ENCODE data around the gene WSB2. TPM values are rescaled to one million over a fixed set of nuclear protein-coding genes. Genes with fewer than 3 reads are reported as not detected.

The WSB2 gene
- total RNA-seq, 1 donor, result 119 TPM

DNA sequence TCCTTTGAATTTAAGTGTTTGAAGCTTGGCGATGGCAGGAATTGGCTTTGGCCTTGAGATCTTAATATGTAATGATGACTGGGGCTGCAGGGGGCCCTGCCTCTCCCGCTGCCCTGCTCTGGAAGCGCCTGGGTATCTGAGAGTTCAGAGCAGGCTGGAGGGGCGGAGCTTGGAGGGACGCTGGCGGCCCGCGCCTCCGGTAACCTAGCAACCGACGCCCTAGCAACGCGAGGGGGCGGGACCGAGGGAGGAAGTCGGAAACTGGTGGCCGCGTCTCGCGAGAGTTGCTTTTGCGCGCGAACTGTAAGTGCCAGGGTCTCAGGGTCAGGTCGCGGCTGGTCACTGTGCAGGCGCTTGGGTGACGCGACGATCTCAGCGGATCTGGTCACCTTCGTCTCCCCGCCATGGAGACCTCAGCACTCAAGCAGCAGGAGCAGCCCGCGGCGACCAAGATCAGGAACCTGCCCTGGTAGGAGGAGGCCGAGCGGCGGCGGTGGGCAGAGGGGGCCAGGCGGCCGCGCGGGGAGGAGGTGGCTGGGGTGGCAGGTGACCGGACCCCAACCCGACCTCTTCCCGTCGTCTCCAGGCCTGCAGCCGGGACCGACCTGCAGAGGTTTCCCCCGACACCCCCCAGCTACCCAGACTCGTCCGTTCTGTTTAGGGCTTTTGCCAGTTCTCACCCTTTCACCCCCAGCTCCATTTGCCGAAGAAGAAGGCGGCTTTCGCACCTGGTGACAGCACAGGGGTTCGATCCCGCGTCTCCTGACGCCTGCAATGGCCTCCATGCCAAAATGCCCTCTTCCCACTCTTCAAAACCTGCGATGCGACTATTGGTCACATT is 44.3 kb downstream of the WSB2 start, which contains the start of gene RFC5:
Gene RFC5, plus strand, starts transcription at position 280 of the 841 bp plus-strand sequence. Its CDS starts 125 bp downstream, at position 405.
- peak within 1 kb of the TSS; percentile 99 for H2AFZ ChIP-seq (ENCODE audit: low read length)
- H4K20me1 ChIP-seq (ENCODE audit: insufficient read depth, low read length), result no peaks in the 10 kb centered on the region
- no peaks in the 10 kb centered on the region for H3K27me3 ChIP-seq (ENCODE audit: insufficient read depth, low read length)
- DNase-seq (ENCODE audit: insufficient read length, low spot score, missing footprints), result peak; percentile 98
- peak within 1 kb of the TSS; percentile 97 for H3K4me3 ChIP-seq (ENCODE audit: insufficient read depth, low read length)
- H3K27ac ChIP-seq (ENCODE audit: low read depth, low read length), result peak within 1 kb of the TSS; percentile 78
- H3K9me3 ChIP-seq (ENCODE audit: low read depth, low read length), result no peaks in the 10 kb centered on the region
- peak within 1 kb of the TSS; percentile 98 for H3K4me2 ChIP-seq (ENCODE audit: insufficient read depth, low read length)
- H3K36me3 ChIP-seq (ENCODE audit: insufficient read depth, low read length), result peaks cover 17% of the 10 kb centered on the region
- peaks cover 12% of the 10 kb centered on the region for H3K4me1 ChIP-seq (ENCODE audit: insufficient read depth, low read length)
- TF ChIP-seq, protein P1, sequence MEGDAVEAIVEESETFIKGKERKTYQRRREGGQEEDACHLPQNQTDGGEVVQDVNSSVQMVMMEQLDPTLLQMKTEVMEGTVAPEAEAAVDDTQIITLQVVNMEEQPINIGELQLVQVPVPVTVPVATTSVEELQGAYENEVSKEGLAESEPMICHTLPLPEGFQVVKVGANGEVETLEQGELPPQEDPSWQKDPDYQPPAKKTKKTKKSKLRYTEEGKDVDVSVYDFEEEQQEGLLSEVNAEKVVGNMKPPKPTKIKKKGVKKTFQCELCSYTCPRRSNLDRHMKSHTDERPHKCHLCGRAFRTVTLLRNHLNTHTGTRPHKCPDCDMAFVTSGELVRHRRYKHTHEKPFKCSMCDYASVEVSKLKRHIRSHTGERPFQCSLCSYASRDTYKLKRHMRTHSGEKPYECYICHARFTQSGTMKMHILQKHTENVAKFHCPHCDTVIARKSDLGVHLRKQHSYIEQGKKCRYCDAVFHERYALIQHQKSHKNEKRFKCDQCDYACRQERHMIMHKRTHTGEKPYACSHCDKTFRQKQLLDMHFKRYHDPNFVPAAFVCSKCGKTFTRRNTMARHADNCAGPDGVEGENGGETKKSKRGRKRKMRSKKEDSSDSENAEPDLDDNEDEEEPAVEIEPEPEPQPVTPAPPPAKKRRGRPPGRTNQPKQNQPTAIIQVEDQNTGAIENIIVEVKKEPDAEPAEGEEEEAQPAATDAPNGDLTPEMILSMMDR (IDR thresholded peaks at IDR 0.05; ENCODE audit: extremely low read depth, low read depth, low read length), result no peak
- peaks cover 18% of the 10 kb centered on the region for H3K79me2 ChIP-seq (ENCODE audit: insufficient read depth, low read length)

DNA sequence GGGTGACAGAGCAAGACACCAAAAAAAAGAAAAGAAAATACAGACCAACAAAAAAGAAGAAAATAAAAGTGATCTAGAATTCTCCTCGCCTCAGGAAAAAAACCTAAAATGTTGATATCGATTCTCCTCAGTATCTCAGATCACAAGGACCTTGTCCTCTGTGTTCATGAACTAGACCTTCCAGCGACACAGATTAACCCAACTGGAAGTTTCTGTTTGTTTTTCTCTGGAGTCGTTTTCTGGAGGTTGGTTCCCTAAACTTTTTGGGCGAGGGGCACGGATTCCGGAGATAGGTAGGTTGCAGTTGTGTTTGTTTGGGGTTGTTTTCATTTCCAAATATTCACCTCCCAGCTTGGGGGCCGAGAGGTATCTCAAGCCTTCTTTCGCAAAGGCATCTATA is 45.0 kb downstream of the WSB2 start:
- H3K27me3 ChIP-seq (ENCODE audit: insufficient read depth, low read length), result no peaks in the 10 kb centered on the region
- peaks cover 17% of the 10 kb centered on the region for H3K36me3 ChIP-seq (ENCODE audit: insufficient read depth, low read length)
- peak overlapping the region; percentile 98 for H3K4me2 ChIP-seq (ENCODE audit: insufficient read depth, low read length)
- H3K27ac ChIP-seq (ENCODE audit: low read depth, low read length), result peak overlapping the region; percentile 41
- peaks cover 12% of the 10 kb centered on the region for H3K4me1 ChIP-seq (ENCODE audit: insufficient read depth, low read length)
- no peaks in the 10 kb centered on the region for H4K20me1 ChIP-seq (ENCODE audit: insufficient read depth, low read length)
- TF ChIP-seq, protein P1 (IDR thresholded peaks at IDR 0.05; ENCODE audit: extremely low read depth, low read depth, low read length), result no peak
- H3K4me3 ChIP-seq (ENCODE audit: insufficient read depth, low read length), result peak overlapping the region; percentile 97
- no peaks in the 10 kb centered on the region for H3K9me3 ChIP-seq (ENCODE audit: low read depth, low read length)
- peaks cover 18% of the 10 kb centered on the region for H3K79me2 ChIP-seq (ENCODE audit: insufficient read depth, low read length)
- peak overlapping the region; percentile 95 for H2AFZ ChIP-seq (ENCODE audit: low read length)
- no peak for DNase-seq (ENCODE audit: insufficient read length, low spot score, missing footprints)

DNA sequence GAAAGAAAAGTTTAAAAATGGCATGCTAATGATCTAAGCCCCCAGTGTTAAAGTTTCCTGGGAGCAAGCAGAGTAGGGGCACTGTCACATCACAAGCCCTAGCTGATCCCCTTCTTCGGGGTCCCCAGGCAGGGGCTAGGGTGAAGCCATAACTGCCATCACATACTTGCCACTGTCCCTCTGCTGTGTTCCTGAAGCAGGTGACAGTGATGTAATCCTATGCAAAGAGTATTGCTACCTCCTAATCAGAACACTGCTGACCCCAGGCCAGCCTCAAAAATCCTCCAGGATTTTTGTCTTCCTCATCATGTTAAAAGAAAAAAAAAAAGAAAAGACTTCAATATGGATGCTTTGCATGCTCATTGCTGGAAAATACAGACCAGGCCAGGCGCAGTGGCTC is 45.7 kb downstream of the WSB2 start:
- Histone ChIP-seq H3K4me1 (ENCODE audit: insufficient read depth, low read length) (peaks cover 12% of the 10 kb centered on the region), H3K27ac (ENCODE audit: low read depth, low read length) (no peak overlapping the region), H3K36me3 (ENCODE audit: insufficient read depth, low read length) (peaks cover 17% of the 10 kb centered on the region), H3K9me3 (ENCODE audit: low read depth, low read length) (no peaks in the 10 kb centered on the region), H3K4me2 (ENCODE audit: insufficient read depth, low read length) (no peak overlapping the region), H3K4me3 (ENCODE audit: insufficient read depth, low read length) (no peak overlapping the region), H3K27me3 (ENCODE audit: insufficient read depth, low read length) (no peaks in the 10 kb centered on the region), H4K20me1 (ENCODE audit: insufficient read depth, low read length) (no peaks in the 10 kb centered on the region), H3K79me2 (ENCODE audit: insufficient read depth, low read length) (peaks cover 18% of the 10 kb centered on the region), H2AFZ (ENCODE audit: low read length) (no peak overlapping the region)
- DNase-seq (ENCODE audit: insufficient read length, low spot score, missing footprints), result no peak
- TF ChIP-seq, protein P1 (IDR thresholded peaks at IDR 0.05; ENCODE audit: extremely low read depth, low read depth, low read length), result no peak

DNA sequence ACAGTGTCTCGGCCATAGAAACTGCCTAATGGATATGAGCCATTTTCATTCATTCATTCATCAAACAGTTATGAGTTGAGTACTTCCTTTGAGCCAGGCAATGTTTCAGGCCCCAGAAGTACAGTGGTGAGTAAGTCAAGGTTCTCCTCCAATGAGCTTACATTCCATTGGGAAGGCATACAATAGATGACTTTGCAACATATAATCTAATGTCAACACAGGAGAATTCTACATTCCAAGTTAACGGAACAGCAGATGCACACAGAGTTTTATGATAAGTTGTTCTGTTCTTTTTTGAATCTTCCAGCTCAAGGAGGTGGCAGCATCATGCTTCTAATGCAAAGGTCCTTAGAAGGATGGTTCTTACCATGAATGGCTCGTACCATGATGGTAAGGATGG is 47.7 kb downstream of the WSB2 start:
- Histone ChIP-seq H4K20me1 (ENCODE audit: insufficient read depth, low read length) (no peaks in the 10 kb centered on the region), H3K4me1 (ENCODE audit: insufficient read depth, low read length) (peaks cover 12% of the 10 kb centered on the region), H3K36me3 (ENCODE audit: insufficient read depth, low read length) (peaks cover 2% of the 10 kb centered on the region), H2AFZ (ENCODE audit: low read length) (no peak overlapping the region), H3K4me3 (ENCODE audit: insufficient read depth, low read length) (no peak overlapping the region), H3K27me3 (ENCODE audit: insufficient read depth, low read length) (no peaks in the 10 kb centered on the region), H3K9me3 (ENCODE audit: low read depth, low read length) (no peaks in the 10 kb centered on the region), H3K4me2 (ENCODE audit: insufficient read depth, low read length) (no peak overlapping the region), H3K79me2 (ENCODE audit: insufficient read depth, low read length) (peaks cover 17% of the 10 kb centered on the region), H3K27ac (ENCODE audit: low read depth, low read length) (no peak overlapping the region)
- TF ChIP-seq, protein P1 (IDR thresholded peaks at IDR 0.05; ENCODE audit: extremely low read depth, low read depth, low read length), result no peak
- DNase-seq (ENCODE audit: insufficient read length, low spot score, missing footprints), result no peak
